Activated CD4-positive, alpha-beta memory T cell treated with anti-CD3 and anti-CD28 coated beads, Interleukin-2, amount 10 ng/mL, durations not matched to agents 7 days and 5 days (primary cell): ENCODE data around the gene CYTIP. TPM values are rescaled to one million over a fixed set of nuclear protein-coding genes. Genes with fewer than 3 reads are reported as not detected.
"Not testable (repeated sequence)": the region's sequence is repeated elsewhere in the genome, so short reads cannot be mapped to it uniquely, and the experiment has no call there.

ENCODE experiments used
- CTCF ChIA-PET: fragments of 350-600 bp; sonication (Branson Sonifier 250); formaldehyde crosslinking; loops from one replicate; lab custom pipeline; 2021; ENCODE audit warnings: antibody characterized with exemption, inconsistent platforms; lab: Charles Lee
- POLR2A ChIA-PET: fragments of 350-600 bp; sonication (Branson Sonifier 250); formaldehyde crosslinking; loops from one replicate; lab custom pipeline; 2021; ENCODE audit warnings: antibody characterized with exemption; lab: Charles Lee
- DNase-seq: peaks from one replicate; pipeline ENCODE4 v3.0.0-alpha.2; 2020
- H3K27ac Mint-ChIP-seq: one replicate; pipeline ENCODE4 v1.8.0; 2021; ENCODE audit warnings: mild to moderate bottlenecking, mixed read lengths
- H3K27me3 Mint-ChIP-seq: one replicate; pipeline ENCODE4 v1.8.0; 2021; ENCODE audit warnings: mixed read lengths
- H3K36me3 Mint-ChIP-seq: one replicate; pipeline ENCODE4 v1.8.0; 2021; ENCODE audit warnings: low read depth, mixed read lengths
- H3K4me1 Mint-ChIP-seq: one replicate; pipeline ENCODE4 v1.8.0; 2021; ENCODE audit warnings: mixed read lengths
- H3K4me3 Mint-ChIP-seq: one replicate; pipeline ENCODE4 v1.8.0; 2021; ENCODE audit warnings: mild to moderate bottlenecking, mixed read lengths
- H3K9me3 Mint-ChIP-seq: one replicate; pipeline ENCODE4 v1.8.0; 2021; ENCODE audit warnings: mixed read lengths
- total RNA-seq, 2 experiments: library from RNA; stranded (reverse); gene quantifications; one replicate each; pipeline ENCODE4 v1.2.3, GENCODE V29; 2021

The CYTIP gene
- total RNA-seq, 2 experiments from 2014 or later: 389 to 406 TPM

GRCh38 chr2:157402801-157403485 is 40.9 kb downstream of the CYTIP start:
- H3K4me3 Mint-ChIP-seq, DNase-seq, H3K27ac Mint-ChIP-seq, H3K27me3 Mint-ChIP-seq: not testable (repeated sequence)
- POLR2A ChIA-PET: interaction anchor here (1.0 to 5.8 kb wide), 14 partner anchors 11 to 496 kb away, joined by 3 to 93 read pairs (median 12); partner anchors contain the start of gene CYTIP
- CTCF ChIA-PET: interaction anchor here (1.3 to 3.1 kb wide), 4 partner anchors 11 to 75 kb away, joined by 3 to 14 read pairs (median 6); no protein-coding TSS in a partner anchor
- peaks cover 75% of the 10 kb centered on the region for H3K36me3 Mint-ChIP-seq
- H3K9me3 Mint-ChIP-seq: peaks cover 41% of the 10 kb centered on the region
- peaks cover 57% of the 10 kb centered on the region for H3K4me1 Mint-ChIP-seq

- no peak for DNase-seq
- Mint-ChIP-seq H3K36me3 (peaks cover 45% of the 10 kb centered on the region), H3K4me3 (no peak overlapping the region), H3K9me3 (peaks cover 32% of the 10 kb centered on the region), H3K4me1 (peaks cover 1% of the 10 kb centered on the region), H3K27ac (no peak overlapping the region), H3K27me3 (no peaks in the 10 kb centered on the region)
- POLR2A ChIA-PET: no interaction called here
- CTCF ChIA-PET: no interaction called here
Observed at GRCh38 chr2:157395811-157396210, 48.1 kb downstream of the CYTIP start.

GRCh38 chr2:157394928-157395327 is 49.0 kb downstream of the CYTIP start:
- POLR2A ChIA-PET: no interaction called here
- Mint-ChIP-seq H3K4me1 (no peaks in the 10 kb centered on the region), H3K27me3 (no peaks in the 10 kb centered on the region), H3K9me3 (peaks cover 26% of the 10 kb centered on the region), H3K36me3 (peaks cover 41% of the 10 kb centered on the region), H3K27ac (no peak overlapping the region), H3K4me3 (no peak overlapping the region)
- DNase-seq: no peak
- CTCF ChIA-PET: no interaction called here

- no peak for DNase-seq
- H3K9me3 Mint-ChIP-seq: peaks cover 26% of the 10 kb centered on the region
- H3K27ac Mint-ChIP-seq: no peak overlapping the region
- H3K36me3 Mint-ChIP-seq: peaks cover 39% of the 10 kb centered on the region
- no peak overlapping the region for H3K4me3 Mint-ChIP-seq
- H3K4me1 Mint-ChIP-seq: peaks cover 11% of the 10 kb centered on the region
- H3K27me3 Mint-ChIP-seq: no peaks in the 10 kb centered on the region
- ChIA-PET CTCF (interaction anchor here (1.0 kb wide), 1 partner anchor 58 kb away, joined by 3 read pairs; no protein-coding TSS in a partner anchor), POLR2A (no interaction called here)
Observed at GRCh38 chr2:157393348-157393747, 50.5 kb downstream of the CYTIP start.

- H3K9me3 Mint-ChIP-seq: peaks cover 35% of the 10 kb centered on the region
- POLR2A ChIA-PET: no interaction called here
Observed at GRCh38 chr2:157388827-157389226, 55.1 kb downstream of the CYTIP start.

GRCh38 chr2:157386747-157387146 is 57.1 kb downstream of the CYTIP start:
- no peak for DNase-seq
- Mint-ChIP-seq H3K4me1 (peaks cover 14% of the 10 kb centered on the region), H3K9me3 (peaks cover 34% of the 10 kb centered on the region), H3K27me3 (no peaks in the 10 kb centered on the region), H3K27ac (no peak overlapping the region), H3K4me3 (no peak overlapping the region), H3K36me3 (peaks cover 45% of the 10 kb centered on the region)
- POLR2A ChIA-PET: no interaction called here
- CTCF ChIA-PET: interaction anchor here (1.1 kb wide), 1 partner anchor 50 kb away, joined by 3 read pairs; no protein-coding TSS in a partner anchor

More at GRCh38 chr2:157388827-157389226, 55.1 kb downstream of the CYTIP start:
- Mint-ChIP-seq H3K27ac (no peak overlapping the region), H3K36me3 (peaks cover 45% of the 10 kb centered on the region), H3K4me3 (no peak overlapping the region), H3K4me1 (peaks cover 14% of the 10 kb centered on the region), H3K27me3 (no peaks in the 10 kb centered on the region)
- CTCF ChIA-PET: interaction anchor here (1.6 kb wide), 1 partner anchor 61 kb away, joined by 3 read pairs; no protein-coding TSS in a partner anchor
- DNase-seq: no peak

- Mint-ChIP-seq H3K27me3 (no peaks in the 10 kb centered on the region), H3K4me1 (peaks cover 14% of the 10 kb centered on the region), H3K9me3 (peaks cover 32% of the 10 kb centered on the region), H3K4me3 (no peak overlapping the region), H3K27ac (no peak overlapping the region), H3K36me3 (peaks cover 45% of the 10 kb centered on the region)
- DNase-seq: no peak
- POLR2A ChIA-PET: no interaction called here
- CTCF ChIA-PET: interaction anchor here (1.1 kb wide), 1 partner anchor 49 kb away, joined by 3 read pairs; no protein-coding TSS in a partner anchor
Observed at GRCh38 chr2:157386247-157386646, 57.6 kb downstream of the CYTIP start.

GRCh38 chr2:157377861-157378260 is 66.0 kb downstream of the CYTIP start:
- ChIA-PET CTCF (no interaction called here), POLR2A (no interaction called here)
- Mint-ChIP-seq H3K4me1 (no peaks in the 10 kb centered on the region), H3K9me3 (peaks cover 30% of the 10 kb centered on the region), H3K4me3 (no peak overlapping the region), H3K27me3 (no peaks in the 10 kb centered on the region), H3K36me3 (peaks cover 55% of the 10 kb centered on the region), H3K27ac (no peak overlapping the region)
- DNase-seq: no peak

GRCh38 chr2:157376041-157376440 is 67.8 kb downstream of the CYTIP start:
- DNase-seq: no peak
- Mint-ChIP-seq H3K27ac (no peak overlapping the region), H3K27me3 (no peaks in the 10 kb centered on the region), H3K36me3 (peaks cover 43% of the 10 kb centered on the region), H3K4me3 (no peak overlapping the region), H3K4me1 (no peaks in the 10 kb centered on the region), H3K9me3 (peaks cover 26% of the 10 kb centered on the region)
- CTCF ChIA-PET: no interaction called here
- POLR2A ChIA-PET: no interaction called here

- ChIA-PET CTCF (no interaction called here), POLR2A (no interaction called here)
- no peak for DNase-seq
- Mint-ChIP-seq H3K4me3 (no peak overlapping the region), H3K9me3 (peaks cover 25% of the 10 kb centered on the region), H3K4me1 (no peaks in the 10 kb centered on the region), H3K27me3 (no peaks in the 10 kb centered on the region), H3K27ac (no peak overlapping the region), H3K36me3 (peaks cover 37% of the 10 kb centered on the region)
Observed at GRCh38 chr2:157375384-157375783, 68.5 kb downstream of the CYTIP start.

GRCh38 chr2:157368508-157368907 is 75.4 kb downstream of the CYTIP start:
- H3K9me3 Mint-ChIP-seq, H3K27me3 Mint-ChIP-seq, H3K4me3 Mint-ChIP-seq, CTCF ChIA-PET, H3K27ac Mint-ChIP-seq, POLR2A ChIA-PET, DNase-seq: not testable (repeated sequence)
- Mint-ChIP-seq H3K36me3 (peaks cover 19% of the 10 kb centered on the region), H3K4me1 (peaks cover 12% of the 10 kb centered on the region)

GRCh38 chr2:157367704-157368103 is 76.2 kb downstream of the CYTIP start:
- peaks cover 12% of the 10 kb centered on the region for H3K4me1 Mint-ChIP-seq
- no peak overlapping the region for H3K4me3 Mint-ChIP-seq

More at GRCh38 chr2:157367704-157368103, 76.2 kb downstream of the CYTIP start:
- H3K36me3 Mint-ChIP-seq: peaks cover 25% of the 10 kb centered on the region
- H3K27me3 Mint-ChIP-seq: no peaks in the 10 kb centered on the region
- DNase-seq: no peak
- ChIA-PET CTCF (interaction anchor here (0.6 kb wide), 1 partner anchor 10 kb away, joined by 3 read pairs; no protein-coding TSS in a partner anchor), POLR2A (no interaction called here)
- no peak overlapping the region for H3K27ac Mint-ChIP-seq
- peaks cover 11% of the 10 kb centered on the region for H3K9me3 Mint-ChIP-seq
